ENCODE data around the gene TPRG1L. TPM values are rescaled to one million over a fixed set of nuclear protein-coding genes. Genes with fewer than 3 reads are reported as not detected.

Gene TPRG1L
- total RNA-seq, 1 donor from 2014 or later = 33.7 TPM

GRCh38 chr1:3658231-3658615, 33.4 kb downstream of the TPRG1L start:
- Histone ChIP-seq H3K27ac (ENCODE audit: low read depth, low read length) (no peak overlapping the region), H3K4me3 (ENCODE audit: insufficient read depth, low read depth, low read length) (no peak overlapping the region), H2AFZ (ENCODE audit: low read depth, low read length) (no peak overlapping the region), H3K27me3 (ENCODE audit: insufficient read depth, low read length) (peaks cover 61% of the 10 kb centered on the region), H3K4me2 (ENCODE audit: low read length) (no peak overlapping the region), H3K4me1 (ENCODE audit: insufficient read depth, low read length) (no peaks in the 10 kb centered on the region), H3K9ac (ENCODE audit: low read length) (no peak overlapping the region), H3K79me2 (ENCODE audit: insufficient read depth, low read length) (no peaks in the 10 kb centered on the region), H4K20me1 (ENCODE audit: insufficient read depth, low read length) (no peaks in the 10 kb centered on the region), H3K9me3 (ENCODE audit: insufficient read depth, low read depth, low read length) (no peaks in the 10 kb centered on the region), H3K36me3 (ENCODE audit: insufficient read depth, low read length) (no peaks in the 10 kb centered on the region)
- Mint-ChIP-seq H3K4me3 (ENCODE audit: unreplicated experiment) (no peak overlapping the region), H3K27me3 (ENCODE audit: low read depth, unreplicated experiment) (peaks cover 62% of the 10 kb centered on the region), H3K4me1 (ENCODE audit: low read depth, unreplicated experiment) (no peaks in the 10 kb centered on the region), H3K27ac (ENCODE audit: unreplicated experiment) (no peak overlapping the region), H3K9me3 (ENCODE audit: unreplicated experiment) (no peaks in the 10 kb centered on the region), H3K36me3 (ENCODE audit: low read depth, unreplicated experiment) (no peaks in the 10 kb centered on the region)
- DNase-seq (ENCODE audit: low read depth) (no peak), FAIRE-seq (no peak)
- TF ChIP-seq EZH2 (IDR thresholded peaks at IDR 0.05; ENCODE audit: insufficient read depth, low read length) = no peak

GRCh38 chr1:3659093-3659492, 34.3 kb downstream of the TPRG1L start:
- Histone ChIP-seq H3K9me3 (ENCODE audit: insufficient read depth, low read depth, low read length) (no peaks in the 10 kb centered on the region), H2AFZ (ENCODE audit: low read depth, low read length) (no peak overlapping the region), H3K27me3 (ENCODE audit: insufficient read depth, low read length) (peaks cover 52% of the 10 kb centered on the region), H3K27ac (ENCODE audit: low read depth, low read length) (no peak overlapping the region), H3K79me2 (ENCODE audit: insufficient read depth, low read length) (no peaks in the 10 kb centered on the region), H3K4me1 (ENCODE audit: insufficient read depth, low read length) (no peaks in the 10 kb centered on the region), H3K9ac (ENCODE audit: low read length) (no peak overlapping the region), H4K20me1 (ENCODE audit: insufficient read depth, low read length) (no peaks in the 10 kb centered on the region), H3K4me2 (ENCODE audit: low read length) (no peak overlapping the region), H3K36me3 (ENCODE audit: insufficient read depth, low read length) (no peaks in the 10 kb centered on the region), H3K4me3 (ENCODE audit: insufficient read depth, low read depth, low read length) (no peak overlapping the region)
- DNase-seq (ENCODE audit: low read depth) (no peak), FAIRE-seq (no peak)
- no peak for TF ChIP-seq EZH2 (IDR thresholded peaks at IDR 0.05; ENCODE audit: insufficient read depth, low read length)
- Mint-ChIP-seq H3K9me3 (ENCODE audit: unreplicated experiment) (no peaks in the 10 kb centered on the region), H3K27ac (ENCODE audit: unreplicated experiment) (no peak overlapping the region), H3K4me1 (ENCODE audit: low read depth, unreplicated experiment) (no peaks in the 10 kb centered on the region), H3K4me3 (ENCODE audit: unreplicated experiment) (no peak overlapping the region), H3K27me3 (ENCODE audit: low read depth, unreplicated experiment) (peaks cover 54% of the 10 kb centered on the region), H3K36me3 (ENCODE audit: low read depth, unreplicated experiment) (no peaks in the 10 kb centered on the region)

- Mint-ChIP-seq H3K27me3 (ENCODE audit: low read depth, unreplicated experiment) (peaks cover 38% of the 10 kb centered on the region), H3K9me3 (ENCODE audit: unreplicated experiment) (no peaks in the 10 kb centered on the region), H3K4me1 (ENCODE audit: low read depth, unreplicated experiment) (no peaks in the 10 kb centered on the region), H3K4me3 (ENCODE audit: unreplicated experiment) (no peak overlapping the region), H3K36me3 (ENCODE audit: low read depth, unreplicated experiment) (no peaks in the 10 kb centered on the region), H3K27ac (ENCODE audit: unreplicated experiment) (no peak overlapping the region)
- DNase-seq (ENCODE audit: low read depth) = no peak
- TF ChIP-seq EZH2 (IDR thresholded peaks at IDR 0.05; ENCODE audit: insufficient read depth, low read length) (no peak), CTCF (IDR thresholded peaks at IDR 0.05; ENCODE audit: insufficient read depth, low read depth, low read length) (no peak)
- H4K20me1 ChIP-seq (ENCODE audit: insufficient read depth, low read length) = no peaks in the 10 kb centered on the region
- peaks cover 36% of the 10 kb centered on the region for H3K27me3 ChIP-seq (ENCODE audit: insufficient read depth, low read length)
- no peak overlapping the region for H3K9ac ChIP-seq (ENCODE audit: low read length)
- no peak overlapping the region for H3K4me3 ChIP-seq (ENCODE audit: insufficient read depth, low read depth, low read length)
- no peaks in the 10 kb centered on the region for H3K9me3 ChIP-seq (ENCODE audit: insufficient read depth, low read depth, low read length)
- no peak overlapping the region for H3K27ac ChIP-seq (ENCODE audit: low read depth, low read length)
- no peak overlapping the region for H2AFZ ChIP-seq (ENCODE audit: low read depth, low read length)
- H3K79me2 ChIP-seq (ENCODE audit: insufficient read depth, low read length) = no peaks in the 10 kb centered on the region
- no peaks in the 10 kb centered on the region for H3K4me1 ChIP-seq (ENCODE audit: insufficient read depth, low read length)
- H3K36me3 ChIP-seq (ENCODE audit: insufficient read depth, low read length) = no peaks in the 10 kb centered on the region
- no peak overlapping the region for H3K4me2 ChIP-seq (ENCODE audit: low read length)
- no peak for FAIRE-seq
Measured at GRCh38 chr1:3660704-3661103, 35.9 kb downstream of the TPRG1L start.
